ENCODE results near the gene STXBP5L.
"Not testable (repeated sequence)": the region's sequence is repeated elsewhere in the genome, so short reads cannot be mapped to it uniquely, and the experiment has no call there.

The STXBP5L gene

DNA sequence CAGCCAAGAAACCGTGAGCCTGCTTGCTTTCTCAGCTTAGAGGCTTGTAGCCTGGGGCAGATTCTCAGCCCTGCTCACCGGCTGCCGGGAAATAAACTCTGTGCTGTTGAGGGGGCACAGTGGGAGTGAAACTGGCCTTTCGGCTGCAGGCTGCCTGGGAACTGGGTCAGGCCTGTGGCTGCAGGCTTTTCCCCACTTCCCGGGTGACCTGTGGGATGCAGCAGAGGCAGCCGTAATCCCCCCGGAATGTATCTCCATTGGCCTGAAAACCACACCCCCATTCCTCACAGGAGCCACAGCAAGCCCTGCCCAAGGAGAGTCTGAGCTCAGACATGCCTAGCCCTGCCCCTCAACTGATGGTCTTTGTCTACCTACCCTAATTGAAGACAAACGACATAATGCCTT is 110.9 kb downstream of the STXBP5L start:
- DNase-seq (ENCODE audit: low spot score) = no peak

DNA sequence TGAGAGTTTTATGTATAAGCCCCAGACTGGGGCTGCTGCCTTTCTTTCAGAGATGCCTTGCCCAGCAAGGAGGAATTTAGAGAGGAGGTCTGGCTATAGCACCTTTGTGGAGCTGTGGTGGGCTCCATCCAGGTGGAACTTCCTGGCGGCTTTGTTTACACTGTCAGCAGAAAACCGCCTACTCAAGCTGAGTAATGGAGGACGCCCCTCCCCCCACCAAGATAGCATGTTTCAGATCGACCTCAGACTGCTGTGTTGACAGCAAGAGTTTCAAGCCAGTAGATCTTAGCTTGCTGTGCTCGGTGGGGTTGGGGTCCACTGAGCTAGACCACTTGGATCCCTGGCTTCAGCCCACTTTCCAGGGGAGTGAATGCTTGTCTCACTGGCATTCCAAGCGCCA is 155.6 kb downstream of the STXBP5L start:
- DNase-seq (ENCODE audit: low spot score) = no peak

DNA sequence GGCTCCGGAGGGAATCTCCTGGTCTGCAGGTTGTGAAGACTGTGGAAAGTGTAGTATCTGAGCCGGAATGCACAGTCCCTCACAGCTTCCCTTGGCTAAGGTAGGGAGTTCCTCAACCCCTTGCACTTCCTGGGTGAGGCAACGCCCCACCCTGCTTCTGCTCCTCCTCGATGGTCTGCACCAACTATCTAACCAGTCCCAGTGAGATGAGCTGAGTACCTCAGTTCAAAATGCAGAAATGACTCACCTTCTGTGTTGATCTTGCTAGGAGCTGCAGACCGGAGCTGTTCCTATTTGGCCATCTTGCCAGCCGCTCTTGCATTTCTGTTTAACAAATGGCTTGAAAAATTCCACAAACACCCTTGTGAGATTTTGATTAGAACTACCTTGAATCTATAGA is 156.1 kb downstream of the STXBP5L start:
- DNase-seq (ENCODE audit: low spot score) = no peak

DNA sequence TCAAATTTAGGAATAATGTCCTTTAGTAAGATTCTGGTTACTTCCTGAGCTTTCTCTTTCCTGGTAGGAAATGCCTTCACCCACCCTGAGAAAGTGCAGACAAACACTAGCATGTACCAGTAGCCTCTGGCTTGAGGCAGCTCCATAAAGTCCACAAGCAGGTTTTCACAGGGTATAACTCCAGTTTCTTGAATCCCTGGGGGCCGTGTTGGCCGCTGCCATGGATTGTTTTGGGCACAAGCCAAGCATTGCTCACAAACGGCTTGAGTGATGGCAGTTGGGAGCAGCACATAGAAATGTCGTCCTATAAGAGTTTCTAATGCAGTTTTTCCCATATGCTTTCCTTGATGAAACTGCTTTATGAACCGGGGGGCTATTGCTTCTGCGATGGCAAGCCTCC is 164.1 kb downstream of the STXBP5L start:
- DNase-seq (ENCODE audit: low spot score) = no peak

DNA sequence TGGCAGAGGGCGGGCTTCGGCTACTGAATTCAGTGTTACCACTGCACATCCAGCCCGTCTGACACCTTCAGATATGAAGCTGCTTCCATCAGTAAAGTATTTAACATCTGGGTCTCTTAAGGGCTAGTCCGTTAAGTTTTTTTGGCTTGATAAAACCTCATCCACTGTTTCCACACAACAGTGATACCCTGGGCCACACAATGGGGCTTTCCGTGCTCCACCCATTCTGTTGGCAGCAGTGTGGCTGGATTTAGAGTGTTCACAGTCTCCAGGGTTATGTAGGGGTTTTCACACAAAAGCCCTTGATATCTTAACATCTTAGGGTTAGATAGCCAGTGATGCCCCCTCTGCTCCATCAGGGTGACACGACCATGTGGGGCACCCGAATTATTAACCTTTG is 165.0 kb downstream of the STXBP5L start:
- DNase-seq (ENCODE audit: low spot score) = no peak

DNA sequence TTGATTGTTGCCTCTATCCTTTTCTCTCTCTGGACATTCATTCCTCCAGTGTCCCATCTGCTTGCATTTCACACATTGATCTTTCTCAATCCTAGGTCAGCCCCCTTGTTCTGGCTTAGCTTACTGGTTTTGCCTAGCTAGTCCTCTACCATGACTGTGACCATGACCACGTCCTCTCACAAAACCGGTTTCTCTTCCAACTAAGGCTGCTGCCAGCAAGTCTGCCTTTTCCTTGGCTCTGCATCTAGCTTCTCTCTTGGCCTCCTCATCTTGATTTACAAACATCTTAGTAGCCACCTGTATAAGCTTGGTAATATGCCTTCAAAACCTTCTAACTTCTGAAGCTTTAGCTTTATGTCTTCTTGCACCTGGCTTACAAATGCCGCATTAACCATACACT is 167.2 kb downstream of the STXBP5L start:
- DNase-seq (ENCODE audit: low spot score) = no peak

DNA sequence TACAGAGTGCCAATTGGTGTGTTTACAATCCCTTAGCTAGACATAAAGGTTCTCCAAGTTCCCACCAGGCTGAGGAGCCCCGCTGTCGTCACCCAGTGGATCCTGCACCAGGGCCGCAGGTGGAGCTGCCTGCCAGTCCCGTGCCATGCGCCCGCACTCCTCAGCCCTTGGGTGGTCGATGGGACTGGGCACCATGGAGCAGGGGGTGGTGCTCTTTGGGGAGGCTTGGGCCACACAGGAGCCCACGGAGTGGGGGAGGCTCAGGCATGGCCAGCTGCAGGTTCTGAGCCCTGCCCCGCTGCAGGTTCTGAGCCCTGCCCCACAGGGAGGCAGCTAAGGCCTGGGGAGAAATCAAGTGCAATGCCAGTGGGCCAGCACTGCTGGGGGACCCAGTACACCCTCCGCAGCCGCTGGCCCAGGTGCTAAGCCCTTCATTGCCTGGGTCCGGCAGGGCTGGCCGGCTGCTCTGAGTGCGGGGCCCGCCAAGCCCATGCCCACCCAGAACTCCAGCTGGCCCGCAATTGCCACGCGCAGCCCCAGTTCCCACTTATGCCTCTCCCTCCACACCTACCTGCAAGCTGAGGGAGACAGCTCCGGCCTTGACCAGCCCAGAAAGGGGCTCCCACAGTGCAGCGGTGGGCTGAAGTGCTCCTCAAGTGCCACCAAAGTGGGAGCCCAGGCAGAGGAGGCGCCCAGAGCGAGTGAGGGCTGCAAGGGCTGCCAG is 170.5 kb downstream of the STXBP5L start:
- DNase-seq (ENCODE audit: low spot score) = not testable (repeated sequence)

DNA sequence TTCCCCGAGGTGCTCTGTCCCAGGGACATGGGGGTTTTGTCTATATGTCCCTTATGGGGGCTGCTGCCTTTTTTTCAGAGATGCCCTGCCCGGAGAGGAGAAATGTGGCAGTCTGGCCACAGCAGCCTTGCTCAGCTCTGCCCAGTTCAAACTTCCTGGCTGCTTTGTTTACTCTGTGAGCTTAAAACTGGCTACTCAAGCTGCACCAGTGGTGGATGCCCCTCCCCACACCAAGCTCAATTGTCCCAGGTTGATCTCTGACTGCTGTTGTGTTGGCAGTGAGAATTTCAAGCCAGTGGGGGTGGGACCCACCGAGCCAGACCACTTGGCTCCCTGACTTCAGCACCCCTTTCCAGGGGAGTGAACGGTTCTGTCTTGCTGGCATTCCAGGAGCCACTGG is 188.9 kb downstream of the STXBP5L start:
- no peak for DNase-seq (ENCODE audit: low spot score)

DNA sequence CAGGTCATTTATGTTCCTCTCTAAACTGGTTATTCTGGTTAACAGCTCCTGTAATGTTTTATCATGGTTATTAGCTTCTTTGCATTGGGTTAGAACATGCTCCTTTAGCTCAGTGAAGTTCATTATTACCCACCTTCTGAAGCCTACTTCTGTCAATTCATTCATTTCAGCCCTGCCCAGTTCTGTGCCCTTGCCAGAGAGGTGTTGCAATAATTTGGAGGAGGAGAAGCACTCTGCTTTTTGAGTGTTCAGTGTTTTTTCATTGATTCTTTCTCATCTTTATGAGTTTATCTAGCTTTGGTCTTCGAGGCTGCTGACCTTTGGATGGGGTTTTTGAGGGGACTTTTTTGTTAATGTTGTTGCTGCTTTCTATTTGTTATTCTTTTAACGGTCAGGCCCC is 203.1 kb downstream of the STXBP5L start:
- not testable (repeated sequence) for DNase-seq (ENCODE audit: low spot score)

DNA sequence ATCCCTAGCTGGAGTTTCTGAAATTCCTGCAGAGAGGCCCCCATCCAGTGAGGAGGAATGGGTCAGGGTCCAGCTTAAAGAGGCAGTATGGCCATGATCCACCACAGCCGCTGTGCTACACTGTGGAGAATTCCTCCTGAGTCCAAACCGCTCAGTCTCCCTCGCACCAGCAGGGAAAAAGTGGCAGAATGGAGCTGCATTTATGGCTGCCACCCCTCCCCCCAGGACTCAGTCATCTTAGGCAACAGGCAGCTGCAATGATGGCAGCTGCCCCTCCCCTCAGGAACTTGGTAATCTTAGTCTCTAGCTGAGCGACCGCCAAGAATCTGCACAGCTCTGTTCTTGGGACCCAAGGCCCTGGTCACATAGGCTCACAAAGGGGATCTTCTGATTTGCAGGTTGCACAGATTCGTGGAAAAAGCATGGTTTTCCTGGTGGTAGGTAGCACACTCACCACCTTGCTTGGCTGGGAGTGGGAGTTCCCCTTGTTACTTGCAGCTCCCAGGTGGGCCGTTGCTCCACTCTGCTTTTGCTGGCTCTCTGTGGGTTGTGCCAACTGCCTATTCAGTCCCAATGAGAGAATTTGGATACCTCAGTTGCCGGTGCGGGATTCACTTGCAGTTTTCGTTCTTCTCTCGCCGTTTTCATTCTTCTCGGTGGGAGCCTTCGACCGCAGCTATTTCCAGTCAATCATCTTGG is 204.1 kb downstream of the STXBP5L start:
- DNase-seq (ENCODE audit: low spot score) = no peak

DNA sequence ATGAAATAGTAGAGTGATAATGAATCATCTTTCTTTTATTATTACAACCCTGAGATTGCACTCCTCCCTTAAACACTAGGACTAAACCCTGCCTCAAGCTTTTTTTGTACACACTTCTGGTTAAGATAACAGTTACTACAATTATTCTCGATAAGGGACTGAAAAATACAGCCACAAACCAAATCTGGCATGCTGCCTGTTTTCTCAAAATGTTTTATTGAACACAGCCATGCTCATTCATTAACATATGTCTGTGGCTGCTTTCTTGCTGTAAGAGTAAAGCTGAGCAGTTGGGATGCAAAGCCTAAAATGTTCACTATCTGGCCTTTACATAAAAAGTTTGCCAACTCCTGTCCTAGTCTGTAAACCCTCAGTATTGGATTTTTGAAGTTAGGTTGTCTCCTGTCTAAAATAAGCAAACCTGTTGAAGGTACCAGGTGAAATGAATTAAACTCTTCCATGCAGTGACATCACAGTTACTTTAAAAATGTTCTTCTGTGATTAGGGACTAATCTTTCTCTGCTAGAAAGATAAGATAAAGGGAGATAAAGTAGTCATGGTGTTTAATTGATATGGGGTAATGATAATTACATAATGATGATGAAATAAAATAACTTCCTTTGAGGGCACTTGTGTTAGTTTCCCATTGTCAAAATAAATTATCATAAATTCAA is 218.2 kb downstream of the STXBP5L start:
- DNase-seq (ENCODE audit: low spot score) = no peak

DNA sequence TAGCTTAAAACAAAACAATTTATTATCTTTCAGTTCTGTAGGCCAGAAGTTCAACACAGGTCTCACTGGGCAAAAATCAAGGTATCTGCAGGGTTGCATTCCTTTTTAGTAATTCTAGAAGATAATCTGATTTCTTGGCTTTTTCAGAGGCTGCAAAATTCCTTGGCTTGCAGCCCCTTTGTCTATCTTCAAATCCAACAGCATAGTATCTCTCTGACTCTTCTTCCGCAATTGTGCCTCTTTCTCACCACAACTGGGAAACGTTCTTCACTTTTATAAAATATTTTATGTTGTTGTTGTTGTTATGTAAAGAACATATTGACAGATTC is 218.7 kb downstream of the STXBP5L start:
- DNase-seq (ENCODE audit: low spot score) = no peak

DNA sequence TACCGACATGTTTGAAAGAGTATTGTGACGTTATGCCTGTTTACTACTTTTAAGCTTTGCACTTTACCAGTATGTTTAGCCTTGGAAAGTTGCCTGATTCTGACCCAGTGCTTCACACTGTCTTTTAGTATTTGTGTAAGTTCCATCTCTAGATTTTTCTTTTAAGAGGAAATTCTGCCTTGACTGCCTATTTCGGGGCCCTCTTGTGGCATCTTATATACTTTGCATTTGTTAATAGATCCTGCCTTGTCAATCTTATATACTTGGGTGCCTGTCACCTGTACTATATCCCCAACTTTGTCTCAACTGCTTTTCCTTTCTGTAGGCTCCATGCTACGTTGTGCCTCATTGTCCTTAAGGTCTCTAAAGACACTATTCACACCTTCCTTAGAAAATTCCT is 244.6 kb downstream of the STXBP5L start:
- no peak for DNase-seq (ENCODE audit: low spot score)

DNA sequence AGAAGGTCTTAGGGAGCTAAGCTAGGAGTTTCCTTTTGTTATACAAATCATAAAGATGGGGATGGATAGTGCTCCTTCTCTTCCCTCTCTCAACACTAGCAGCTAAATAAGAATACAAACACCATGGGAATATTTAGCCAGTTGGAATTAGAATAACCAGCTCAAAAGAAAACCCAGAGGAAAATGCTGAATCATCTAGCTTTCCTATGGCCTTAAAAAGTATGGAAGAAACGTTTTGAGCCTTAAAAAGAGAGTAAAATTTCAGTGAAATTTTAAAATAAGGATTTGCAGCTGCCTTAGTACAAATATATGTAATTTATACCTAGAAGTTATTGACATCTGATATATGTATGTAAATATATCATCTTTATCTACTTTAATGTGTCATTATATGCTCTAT is 245.8 kb downstream of the STXBP5L start:
- no peak for DNase-seq (ENCODE audit: low spot score)

DNA sequence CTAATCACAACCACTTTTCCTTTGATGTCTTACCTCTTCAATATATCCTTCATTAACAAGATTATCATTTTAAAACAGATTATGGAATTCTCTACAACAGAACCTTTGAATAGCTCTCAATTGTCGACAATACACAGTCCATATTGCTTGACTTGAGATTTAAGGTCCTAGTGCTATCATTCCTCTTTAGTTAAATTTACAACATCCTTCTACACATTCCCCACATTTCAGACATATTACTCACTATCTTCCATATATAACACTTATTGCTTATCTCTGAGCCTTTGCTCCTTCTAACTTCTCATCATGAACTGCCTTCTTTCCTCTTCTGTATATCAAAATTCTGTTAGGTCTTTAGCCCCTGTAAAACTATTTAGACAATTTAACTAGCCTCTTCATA is 247.0 kb downstream of the STXBP5L start:
- no peak for DNase-seq (ENCODE audit: low spot score)

DNA sequence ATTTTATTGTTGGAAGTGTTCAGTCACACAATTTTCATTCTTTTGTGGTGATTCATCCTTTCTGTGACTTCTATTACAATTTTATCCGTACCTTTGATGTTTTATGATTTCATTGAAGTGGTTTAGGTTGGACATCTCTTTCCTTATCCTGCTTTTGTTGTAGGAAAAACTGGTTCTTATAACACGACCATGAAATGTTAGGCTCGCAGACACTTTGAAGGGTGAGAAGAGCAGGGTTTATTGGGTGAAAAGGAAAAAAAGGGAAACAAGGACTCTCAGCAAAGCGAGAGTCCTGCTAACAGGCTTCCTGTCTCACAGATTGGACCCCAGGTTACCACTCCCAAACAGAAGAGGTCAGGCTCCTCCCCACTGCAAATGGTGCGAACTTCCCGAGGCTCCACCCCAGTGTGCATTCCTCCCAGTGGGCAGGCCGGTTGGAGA is 257.4 kb downstream of the STXBP5L start:
- no peak for DNase-seq (ENCODE audit: low spot score)

DNA sequence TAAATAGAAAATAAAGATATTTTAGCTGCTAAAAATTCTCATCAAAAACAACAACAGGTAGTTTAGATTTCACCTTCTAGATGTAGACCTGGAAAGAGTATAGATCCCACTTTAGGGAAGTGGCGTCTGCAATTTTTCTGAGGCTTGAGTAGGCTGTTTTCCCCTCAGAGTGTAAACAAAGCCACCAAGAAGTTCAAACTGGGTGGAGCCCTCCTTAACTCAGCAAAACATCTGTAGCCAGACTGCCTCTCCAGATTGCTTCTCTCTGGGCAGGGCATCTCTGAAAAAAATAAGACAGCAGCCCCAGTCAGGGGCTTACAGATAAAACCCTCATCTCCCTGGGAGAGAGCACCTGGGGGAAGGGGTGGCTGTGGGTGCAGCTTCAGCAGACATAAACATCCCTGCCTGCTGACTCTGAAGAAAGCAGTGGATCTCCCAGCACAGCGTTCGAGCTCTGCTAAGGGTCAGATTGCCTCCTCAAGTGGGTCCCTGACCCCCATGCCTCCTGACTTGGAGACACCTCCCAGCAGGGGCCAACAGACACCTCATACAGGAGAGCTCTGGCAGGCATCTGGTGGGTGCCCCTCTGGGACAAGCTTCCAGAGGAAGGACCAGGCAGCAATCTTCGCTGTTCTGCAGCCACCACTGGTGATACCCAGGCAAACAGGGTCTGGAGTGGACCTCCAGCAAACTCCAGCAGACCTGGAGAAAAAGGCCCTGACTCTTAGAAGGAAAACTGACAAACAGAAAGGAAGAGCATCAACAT is 259.6 kb downstream of the STXBP5L start:
- no peak for DNase-seq (ENCODE audit: low spot score)

DNA sequence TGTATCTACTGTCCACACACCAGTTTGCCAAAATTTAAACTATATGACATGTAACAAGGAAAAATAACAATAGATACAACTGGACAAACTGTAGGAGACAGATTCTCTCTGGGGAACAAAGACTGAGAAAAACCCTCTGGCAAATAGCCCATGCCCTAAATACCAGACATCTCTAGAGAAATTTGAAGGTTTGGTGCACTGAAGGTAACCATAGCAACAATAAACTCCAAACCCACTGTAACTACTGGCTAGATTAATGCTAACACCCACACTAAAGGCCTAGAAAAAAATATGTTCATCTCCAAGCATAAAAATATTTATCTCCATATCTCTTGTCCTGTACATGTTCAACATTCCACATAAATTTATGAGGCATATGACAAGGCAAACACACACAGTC is 267.1 kb downstream of the STXBP5L start:
- no peak for DNase-seq (ENCODE audit: low spot score)

DNA sequence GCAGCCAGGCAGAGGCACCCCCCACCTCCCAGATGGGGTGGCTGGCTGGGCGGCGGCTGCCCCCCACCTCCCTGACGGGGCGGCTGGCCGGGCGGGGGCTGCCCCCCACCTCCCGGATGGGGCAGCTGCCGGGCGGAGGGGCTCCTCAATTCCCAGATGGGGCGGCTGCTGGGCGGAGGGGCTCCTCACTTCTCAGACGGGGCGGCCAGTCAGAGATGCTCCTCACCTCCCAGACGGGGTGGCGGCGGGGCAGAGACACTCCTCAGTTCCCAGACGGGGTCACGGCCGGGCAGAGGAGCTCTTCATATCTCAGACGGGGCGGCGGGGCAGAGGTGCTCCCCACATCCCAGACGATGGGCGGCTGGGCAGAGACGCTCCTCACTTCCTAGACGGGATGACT is 282.6 kb downstream of the STXBP5L start:
- DNase-seq (ENCODE audit: low spot score) = not testable (repeated sequence)

DNA sequence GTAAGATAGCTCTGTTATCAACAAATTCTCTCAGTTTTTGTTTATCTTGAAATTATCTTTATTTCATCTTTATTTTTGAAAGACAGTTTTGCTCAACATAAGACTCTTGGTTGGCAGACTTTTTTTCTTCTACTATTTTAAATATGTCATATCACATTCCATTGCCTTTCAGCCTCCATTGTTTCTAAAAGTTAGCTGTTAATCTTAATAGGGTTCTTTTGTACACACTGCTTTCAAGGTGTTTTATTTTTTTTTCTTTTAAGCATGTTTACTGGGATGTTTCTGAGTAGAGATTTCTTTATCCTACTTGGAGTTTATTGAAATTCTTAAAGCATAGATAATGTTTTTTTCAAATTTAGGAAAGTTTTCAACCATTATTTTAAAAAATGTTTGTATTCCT is 294.6 kb downstream of the STXBP5L start:
- no peak for DNase-seq (ENCODE audit: low spot score)

DNA sequence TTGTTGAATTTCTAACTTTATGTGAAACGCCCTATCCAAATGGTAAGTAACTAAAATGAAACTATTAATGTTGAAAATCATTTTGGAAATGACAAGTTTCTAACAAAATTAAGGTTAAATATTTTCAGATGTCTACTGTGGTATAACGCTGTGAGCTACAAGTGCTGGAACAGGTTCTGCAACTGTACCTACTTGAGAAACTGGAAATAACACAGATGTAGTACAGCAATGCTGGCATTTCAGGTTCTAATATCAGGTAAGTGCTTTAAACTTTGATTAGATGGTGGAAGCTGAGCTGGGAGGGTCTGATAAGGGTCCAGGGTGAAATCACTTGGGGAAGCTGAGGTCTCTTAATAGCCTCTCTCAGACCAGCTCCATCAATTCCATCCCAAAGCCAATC is 315.1 kb downstream of the STXBP5L start:
- no peak for DNase-seq (ENCODE audit: low spot score)

DNA sequence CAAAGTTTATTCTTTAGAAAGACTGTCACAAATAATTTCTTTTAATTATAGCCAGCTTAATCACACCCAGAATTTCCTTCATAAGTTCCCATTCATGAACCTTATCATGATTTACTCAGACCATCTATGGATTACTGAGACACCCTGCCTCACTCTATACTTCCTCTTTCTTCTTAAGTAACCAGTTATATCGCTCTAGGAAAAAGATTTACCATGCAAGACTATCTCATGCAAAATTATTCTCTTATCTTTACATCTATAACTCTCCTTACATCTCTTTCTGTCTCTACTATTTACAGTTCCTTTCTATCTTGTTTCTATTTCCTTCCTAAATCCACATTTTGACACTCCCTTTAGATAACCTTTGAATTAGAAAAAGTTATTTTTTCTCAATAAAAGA is 321.0 kb downstream of the STXBP5L start:
- no peak for DNase-seq (ENCODE audit: low spot score)

DNA sequence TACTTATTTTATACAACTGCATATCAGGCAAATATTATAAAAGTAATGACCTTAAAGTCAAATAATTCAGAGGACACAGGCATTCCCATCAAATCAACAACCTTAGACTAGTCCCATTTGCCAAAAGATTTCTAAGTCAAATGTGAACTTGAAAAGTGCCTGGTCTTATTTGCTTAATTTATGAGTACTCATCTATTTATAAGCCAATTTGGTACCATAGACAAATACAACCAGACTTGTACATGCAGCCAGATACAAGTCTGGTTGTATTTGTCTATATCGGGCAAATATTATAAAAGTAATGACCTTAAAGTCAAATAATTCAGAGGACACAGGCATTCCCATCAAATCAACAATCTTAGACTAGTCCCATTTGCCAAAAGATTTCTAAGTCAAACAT is 322.2 kb downstream of the STXBP5L start:
- not testable (repeated sequence) for DNase-seq (ENCODE audit: low spot score)
